ENCODE results near the gene THSD7A.

The THSD7A gene

DNA sequence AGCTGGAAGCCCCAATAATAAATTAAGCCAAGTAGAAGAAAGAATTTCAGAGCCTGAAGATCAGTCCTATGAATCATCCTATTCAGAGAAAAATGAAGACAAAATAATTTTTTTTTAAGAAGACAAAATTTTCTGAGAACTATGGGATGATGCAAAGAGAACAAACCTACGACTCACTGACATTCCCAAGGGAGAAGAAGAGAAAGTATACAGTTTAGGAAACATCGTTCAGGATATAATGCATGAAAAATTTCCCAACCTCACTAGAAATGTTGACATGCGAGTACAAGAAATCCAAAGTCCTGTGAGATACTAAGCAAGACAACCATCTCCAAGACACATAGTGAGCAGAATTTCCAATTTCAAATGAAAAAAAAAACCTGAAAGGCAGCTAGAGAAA is 150.5 kb downstream of the THSD7A start:
- TF ChIP-seq CTCF (IDR thresholded peaks at IDR 0.05; ENCODE audit: low read depth, low read length, missing control alignments): no peak
- no peak for DNase-seq (ENCODE audit: low read depth)
- in situ Hi-C loops (cut with HindIII; ENCODE audit: low sequenced_read_pairs): no loop called here

DNA sequence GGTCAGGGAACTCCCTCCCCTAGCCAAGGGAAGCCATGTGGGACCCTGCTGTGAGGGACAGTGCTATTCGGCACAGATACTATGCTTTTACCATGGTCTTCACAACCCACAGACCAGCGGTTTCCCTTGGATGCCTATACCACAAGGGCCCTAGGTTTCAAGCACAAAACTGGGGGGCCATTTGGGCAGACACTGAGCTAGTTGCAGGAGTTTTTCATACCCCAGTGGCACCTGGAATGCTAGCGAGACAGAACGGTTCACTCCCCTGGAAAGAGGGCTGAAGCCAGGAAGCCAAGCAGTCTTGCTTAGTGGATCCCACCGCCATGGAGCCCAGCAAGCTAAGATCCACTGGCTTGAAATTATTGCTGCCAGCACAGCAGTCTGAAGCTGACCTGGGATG is 156.8 kb downstream of the THSD7A start:
- no peak overlapping the region for H3K4me3 ChIP-seq (ENCODE audit: low read depth, low read length)
- TF ChIP-seq CTCF (IDR thresholded peaks at IDR 0.05; ENCODE audit: low read depth, low read length, missing control alignments): no peak
- no peak for DNase-seq (ENCODE audit: low read depth)
- in situ Hi-C loops (cut with HindIII; ENCODE audit: low sequenced_read_pairs): no loop called here

More for the DNA sequence above, 150.5 kb downstream of the THSD7A start:
- no peak overlapping the region for H3K4me3 ChIP-seq (ENCODE audit: low read depth, low read length)

GRCh38 chr7:11668727-11669126 is 163.3 kb downstream of the THSD7A start:
- TF ChIP-seq CTCF (IDR thresholded peaks at IDR 0.05; ENCODE audit: low read depth, low read length, missing control alignments): no peak
- no peak for DNase-seq (ENCODE audit: low read depth)
- H3K4me3 ChIP-seq (ENCODE audit: low read depth, low read length): no peak overlapping the region
- in situ Hi-C loops (cut with HindIII; ENCODE audit: low sequenced_read_pairs): no loop called here

- TF ChIP-seq CTCF (IDR thresholded peaks at IDR 0.05; ENCODE audit: low read depth, low read length, missing control alignments): no peak
- DNase-seq (ENCODE audit: low read depth): no peak
- in situ Hi-C loops (cut with HindIII; ENCODE audit: low sequenced_read_pairs): no loop called here
- no peak overlapping the region for H3K4me3 ChIP-seq (ENCODE audit: low read depth, low read length)
Measured at GRCh38 chr7:11667810-11668185, 164.2 kb downstream of the THSD7A start.

DNA sequence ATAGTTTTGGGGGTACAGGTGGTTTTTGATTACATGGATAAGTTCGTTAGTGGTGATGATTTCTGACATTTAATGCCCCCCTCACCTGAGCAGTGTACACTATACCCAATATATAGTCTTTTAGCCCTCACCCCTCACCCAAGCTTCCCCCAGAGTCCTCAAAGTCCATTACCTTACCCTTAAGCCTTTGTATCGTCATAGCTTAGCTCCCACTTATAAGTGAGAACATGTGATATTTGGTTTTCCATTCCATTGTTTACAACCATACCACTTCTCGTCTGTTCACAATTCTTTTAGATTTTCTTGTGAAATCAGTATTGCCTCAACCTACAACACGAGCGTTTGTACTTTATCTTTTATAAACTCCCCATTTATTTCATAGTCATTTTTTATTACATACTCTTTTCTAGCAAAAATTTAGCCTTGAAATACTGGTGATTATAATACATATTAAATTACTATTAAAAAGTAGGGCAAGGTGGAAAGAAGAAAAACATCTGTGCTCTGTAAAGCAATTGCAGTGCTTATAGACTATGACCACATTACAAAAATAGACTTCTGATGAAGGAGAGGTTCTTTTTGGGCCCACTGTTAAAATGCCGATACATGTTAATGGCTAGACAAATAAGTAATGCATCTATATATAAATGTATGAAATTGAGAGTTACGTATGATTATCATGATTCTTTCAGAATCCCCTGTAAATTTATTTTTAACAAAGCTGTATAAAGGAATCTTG is 164.8 kb downstream of the THSD7A start:
- in situ Hi-C loops (cut with HindIII; ENCODE audit: low sequenced_read_pairs): no loop called here
- no peak overlapping the region for H3K4me3 ChIP-seq (ENCODE audit: low read depth, low read length)
- no peak for DNase-seq (ENCODE audit: low read depth)
- TF ChIP-seq CTCF (IDR thresholded peaks at IDR 0.05; ENCODE audit: low read depth, low read length, missing control alignments): no peak

GRCh38 chr7:11665357-11665756 is 166.6 kb downstream of the THSD7A start:
- no peak overlapping the region for H3K4me3 ChIP-seq (ENCODE audit: low read depth, low read length)
- DNase-seq (ENCODE audit: low read depth): no peak
- in situ Hi-C loops (cut with HindIII; ENCODE audit: low sequenced_read_pairs): no loop called here
- TF ChIP-seq CTCF (IDR thresholded peaks at IDR 0.05; ENCODE audit: low read depth, low read length, missing control alignments): no peak

All from astrocyte of the cerebellum (primary cell).